SK-N-SH treated with all-trans-retinoic acid at 6 μM for 48 hours (cell line): Measurements from ENCODE around the gene WDR55.

Experiments
- RARB ChIP-seq: fragments of 250-450 bp; sonication (Bioruptor Pico); IDR thresholded peaks from 2 replicates; pipeline ENCODE4 v1.8.0; 2021; ENCODE audit warnings: mild to moderate bottlenecking, moderate library complexity
- TF ChIP-seq, protein P1 (sequence below): fragments of 250-450 bp; sonication (Bioruptor Pico); IDR thresholded peaks from 2 replicates; pipeline ENCODE4 v1.8.0; 2020; ENCODE audit warnings: mild to moderate bottlenecking, moderate library complexity, borderline replicate concordance

DNA sequence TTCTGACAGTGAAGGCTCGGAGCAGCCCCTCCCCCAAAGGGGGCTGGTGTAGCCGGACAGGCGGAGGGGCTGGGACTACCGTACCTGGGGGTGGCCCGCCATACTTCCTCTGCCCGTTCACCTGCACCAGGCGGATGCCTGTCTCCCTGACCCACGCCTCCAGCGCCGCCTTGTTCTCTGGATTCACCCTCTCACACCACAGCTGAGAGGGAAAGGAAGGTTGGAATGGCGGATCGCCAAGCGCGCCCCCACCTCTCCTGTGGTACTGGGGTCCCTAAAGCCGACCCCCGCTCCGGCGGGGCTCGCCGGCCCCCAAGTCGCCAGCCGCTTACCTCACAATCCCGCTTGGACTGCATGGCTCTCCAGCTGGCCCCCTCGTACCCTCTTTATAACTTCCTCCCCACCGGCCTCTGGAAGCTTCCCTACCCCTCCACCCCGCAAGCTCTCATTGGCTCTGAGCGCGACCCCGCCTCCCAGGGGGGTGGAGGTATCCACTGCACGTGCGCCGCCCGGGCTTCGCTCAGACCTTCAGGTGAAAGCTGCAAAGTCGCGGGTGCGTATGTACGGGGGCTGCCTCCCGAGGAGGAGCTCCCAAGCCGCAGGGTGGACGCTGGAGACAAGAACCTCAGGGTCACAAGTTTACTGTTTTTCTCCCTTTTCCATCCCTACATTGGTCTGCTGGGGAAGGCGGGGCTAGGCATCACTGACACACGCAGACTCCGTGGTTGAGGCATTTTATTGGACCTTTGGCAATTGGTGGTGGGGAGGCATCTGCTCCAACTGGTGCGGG, 8.7 kb downstream of the WDR55 start, which contains the start of gene DND1:
- no peak for TF ChIP-seq RARB
- TF ChIP-seq, protein P1, sequence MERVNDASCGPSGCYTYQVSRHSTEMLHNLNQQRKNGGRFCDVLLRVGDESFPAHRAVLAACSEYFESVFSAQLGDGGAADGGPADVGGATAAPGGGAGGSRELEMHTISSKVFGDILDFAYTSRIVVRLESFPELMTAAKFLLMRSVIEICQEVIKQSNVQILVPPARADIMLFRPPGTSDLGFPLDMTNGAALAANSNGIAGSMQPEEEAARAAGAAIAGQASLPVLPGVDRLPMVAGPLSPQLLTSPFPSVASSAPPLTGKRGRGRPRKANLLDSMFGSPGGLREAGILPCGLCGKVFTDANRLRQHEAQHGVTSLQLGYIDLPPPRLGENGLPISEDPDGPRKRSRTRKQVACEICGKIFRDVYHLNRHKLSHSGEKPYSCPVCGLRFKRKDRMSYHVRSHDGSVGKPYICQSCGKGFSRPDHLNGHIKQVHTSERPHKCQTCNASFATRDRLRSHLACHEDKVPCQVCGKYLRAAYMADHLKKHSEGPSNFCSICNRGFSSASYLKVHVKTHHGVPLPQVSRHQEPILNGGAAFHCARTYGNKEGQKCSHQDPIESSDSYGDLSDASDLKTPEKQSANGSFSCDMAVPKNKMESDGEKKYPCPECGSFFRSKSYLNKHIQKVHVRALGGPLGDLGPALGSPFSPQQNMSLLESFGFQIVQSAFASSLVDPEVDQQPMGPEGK (CRISPR knock-in tag) = no peak
